ENCODE results near the gene NUP98.

The NUP98 gene

GRCh38 chr11:3641191-3641590 lies 156.2 kb downstream of the NUP98 start:
- in situ Hi-C loops (cut with MboI; ENCODE audit: low sequenced_read_pairs, unreplicated experiment) = no loop called here
- no peak for DNase-seq (ENCODE audit: low spot score)
- no peak for TF ChIP-seq CTCF (IDR thresholded peaks at IDR 0.05; ENCODE audit: borderline replicate concordance, control extremely low read depth, extremely low read depth, insufficient read depth, missing control alignments)

GRCh38 chr11:3639841-3640240 lies 157.5 kb downstream of the NUP98 start:
- DNase-seq (ENCODE audit: low spot score) = no peak
- TF ChIP-seq CTCF (IDR thresholded peaks at IDR 0.05; ENCODE audit: borderline replicate concordance, control extremely low read depth, extremely low read depth, insufficient read depth, missing control alignments) = no peak
- in situ Hi-C loops (cut with MboI; ENCODE audit: low sequenced_read_pairs, unreplicated experiment) = no loop called here

GRCh38 chr11:3638513-3638912 lies 158.8 kb downstream of the NUP98 start:
- DNase-seq (ENCODE audit: low spot score) = no peak
- no peak for TF ChIP-seq CTCF (IDR thresholded peaks at IDR 0.05; ENCODE audit: borderline replicate concordance, control extremely low read depth, extremely low read depth, insufficient read depth, missing control alignments)
- in situ Hi-C loops (cut with MboI; ENCODE audit: low sequenced_read_pairs, unreplicated experiment) = no loop called here

- in situ Hi-C loops (cut with MboI; ENCODE audit: low sequenced_read_pairs, unreplicated experiment) = no loop called here
- no peak for DNase-seq (ENCODE audit: low spot score)
Measured at GRCh38 chr11:3637201-3637600, 160.2 kb downstream of the NUP98 start.

GRCh38 chr11:3635641-3636375 lies 161.5 kb downstream of the NUP98 start:
- DNase-seq (ENCODE audit: low spot score) = no peak
- in situ Hi-C loops (cut with MboI; ENCODE audit: low sequenced_read_pairs, unreplicated experiment) = no loop called here
- TF ChIP-seq CTCF (IDR thresholded peaks at IDR 0.05; ENCODE audit: borderline replicate concordance, control extremely low read depth, extremely low read depth, insufficient read depth, missing control alignments) = no peak

More at GRCh38 chr11:3637201-3637600, 160.2 kb downstream of the NUP98 start:
- TF ChIP-seq CTCF (IDR thresholded peaks at IDR 0.05; ENCODE audit: borderline replicate concordance, control extremely low read depth, extremely low read depth, insufficient read depth, missing control alignments) = no peak

GRCh38 chr11:3632070-3632660 lies 165.2 kb downstream of the NUP98 start:
- no peak for DNase-seq (ENCODE audit: low spot score)
- no peak for TF ChIP-seq CTCF (IDR thresholded peaks at IDR 0.05; ENCODE audit: borderline replicate concordance, control extremely low read depth, extremely low read depth, insufficient read depth, missing control alignments)
- in situ Hi-C loops (cut with MboI; ENCODE audit: low sequenced_read_pairs, unreplicated experiment) = no loop called here
